Sigmoid colon (tissue), 7 donors: ENCODE measurements around the gene XPA. TPM values are rescaled to one million over a fixed set of nuclear protein-coding genes. Genes with fewer than 3 reads are reported as not detected.

Source experiments
- DNase-seq: peaks from one replicate; pipeline ENCODE4 v3.0.0-alpha.2; 2019
- H3K27ac ChIP-seq, 4 donors: fragments of 200-600 bp; sonication (generic); one replicate each; pipeline ENCODE4 v1.5.1; 2016 to 2019; ENCODE audit warnings: mild to moderate bottlenecking in 1 of 4
- H3K27me3 ChIP-seq, 3 donors: fragments of 200-600 bp; sonication (generic); one replicate each; pipeline ENCODE4 v1.5.1; 2019; ENCODE audit warnings: mild to moderate bottlenecking in 1 of 3
- H3K36me3 ChIP-seq, 4 donors: fragments of 200-600 bp; sonication (generic); one replicate each; pipeline ENCODE4 v1.5.1; 2016 to 2019
- H3K4me1 ChIP-seq, 4 donors: fragments of 200-600 bp; sonication (generic); one replicate each; pipeline ENCODE4 v1.5.1; 2017 to 2019
- H3K4me3 ChIP-seq, 4 donors: fragments of 200-600 bp; sonication (generic); one replicate each; pipeline ENCODE4 v1.5.1; 2017 to 2019; ENCODE audit warnings: mild to moderate bottlenecking in 2 of 4, moderate library complexity in 1 of 4
- H3K9me3 ChIP-seq, 4 donors: fragments of 200-600 bp in 3 of 4; sonication (generic) in 3 of 4; one replicate each; pipeline versions ENCODE4 v1.5.1 to v1.6.1; 2013 to 2019
- EP300 ChIP-seq, 4 donors: sonication (generic); formaldehyde crosslinking; IDR thresholded peaks; one replicate each; pipeline ENCODE4 v1.6.1; 2017; ENCODE audit warnings: antibody characterized with exemption in 4 of 4
- POLR2A ChIP-seq, 2 donors: fragments of 450-650 bp; IDR thresholded peaks; one replicate each; pipeline ENCODE4 v1.6.1; 2016; ENCODE audit warnings: antibody characterized with exemption in 2 of 2, mild to moderate bottlenecking in 2 of 2, moderate library complexity in 2 of 2
- POLR2AphosphoS5 ChIP-seq, 4 donors: sonication (generic); formaldehyde crosslinking; IDR thresholded peaks; one replicate each; pipeline ENCODE4 v1.6.1; 2017; ENCODE audit warnings: antibody characterized with exemption in 4 of 4
- WGBS, 2 donors: extraction: QIAGEN DNeasy Blood & Tissue Kit; methylation state at CpG; one replicate each; pipeline ENCODE4 v1.1.7; 2013; 5-methylcytosine and 5-hydroxymethylcytosine counted together
- intact Hi-C: fragments of 100-400 bp; cut with DNase I; formaldehyde crosslinking; loops from one replicate; pipeline ENCODE4 v1.15.1; 2023
- polyA plus RNA-seq, 3 donors: library from polyadenylated mRNA; stranded (reverse); fragments of 200-250 nt; gene quantifications; one replicate each; pipeline ENCODE4 v1.2.3, GENCODE V29; 2013
- total RNA-seq, 4 donors: library from RNA; depleted of rRNA; stranded (reverse); fragments of >200 nt; gene quantifications; one replicate each; pipeline ENCODE4 v1.1.0, GENCODE V29; 2016
- TF ChIP-seq, protein P1 (sequence below), 4 experiments: fragments of 450-650 bp in 3 of 4; fragments of 200-600 bp in 1 of 4; IDR thresholded peaks; one replicate each; pipeline ENCODE4 v1.5.1; 2016 to 2019; ENCODE audit warnings: antibody characterized with exemption in 4 of 4, mild to moderate bottlenecking in 3 of 4, moderate library complexity in 2 of 4
- donor health status: healthy with polysubstance abuse.
- donor health status: Bipolar disorder and iron deficiency.
- donor health status: healthy.

Gene XPA
- total and polyA plus RNA-seq, 7 donors = 8.8 to 33.2 (median 21.7) TPM

- H3K4me1 ChIP-seq = no peaks in the 10 kb centered on the region
- peaks cover 0 to 4% (median 0%) of the 10 kb centered on the region in 4 donors for H3K9me3 ChIP-seq
- TF ChIP-seq POLR2AphosphoS5 (IDR thresholded peaks at IDR 0.05) = no peak
- TF ChIP-seq EP300 (IDR thresholded peaks at IDR 0.05) = no peak
- no peak for TF ChIP-seq POLR2A (IDR thresholded peaks at IDR 0.05)
- TF ChIP-seq, protein P1, sequence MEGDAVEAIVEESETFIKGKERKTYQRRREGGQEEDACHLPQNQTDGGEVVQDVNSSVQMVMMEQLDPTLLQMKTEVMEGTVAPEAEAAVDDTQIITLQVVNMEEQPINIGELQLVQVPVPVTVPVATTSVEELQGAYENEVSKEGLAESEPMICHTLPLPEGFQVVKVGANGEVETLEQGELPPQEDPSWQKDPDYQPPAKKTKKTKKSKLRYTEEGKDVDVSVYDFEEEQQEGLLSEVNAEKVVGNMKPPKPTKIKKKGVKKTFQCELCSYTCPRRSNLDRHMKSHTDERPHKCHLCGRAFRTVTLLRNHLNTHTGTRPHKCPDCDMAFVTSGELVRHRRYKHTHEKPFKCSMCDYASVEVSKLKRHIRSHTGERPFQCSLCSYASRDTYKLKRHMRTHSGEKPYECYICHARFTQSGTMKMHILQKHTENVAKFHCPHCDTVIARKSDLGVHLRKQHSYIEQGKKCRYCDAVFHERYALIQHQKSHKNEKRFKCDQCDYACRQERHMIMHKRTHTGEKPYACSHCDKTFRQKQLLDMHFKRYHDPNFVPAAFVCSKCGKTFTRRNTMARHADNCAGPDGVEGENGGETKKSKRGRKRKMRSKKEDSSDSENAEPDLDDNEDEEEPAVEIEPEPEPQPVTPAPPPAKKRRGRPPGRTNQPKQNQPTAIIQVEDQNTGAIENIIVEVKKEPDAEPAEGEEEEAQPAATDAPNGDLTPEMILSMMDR (IDR thresholded peaks at IDR 0.05) = no peak
- no peak overlapping the region for H3K27ac ChIP-seq
- no peaks in the 10 kb centered on the region for H3K27me3 ChIP-seq
- no peak for DNase-seq
- no peak overlapping the region for H3K4me3 ChIP-seq
- WGBS, 2 donors = 82 to 85% methylated on average over 5 of the region's 5 CpGs
- intact Hi-C loops = no loop called here
- no peaks in the 10 kb centered on the region for H3K36me3 ChIP-seq
Observed at GRCh38 chr9:97726716-97727115, 29.6 kb upstream of the XPA start.

- no peaks in the 10 kb centered on the region for H3K36me3 ChIP-seq
- TF ChIP-seq, protein P1 (IDR thresholded peaks at IDR 0.05) = no peak
- TF ChIP-seq EP300 (IDR thresholded peaks at IDR 0.05) = no peak
- no peak for TF ChIP-seq POLR2A (IDR thresholded peaks at IDR 0.05)
- TF ChIP-seq POLR2AphosphoS5 (IDR thresholded peaks at IDR 0.05) = no peak
- H3K4me3 ChIP-seq = no peak overlapping the region
- WGBS, 2 donors = 72 to 73% methylated on average over 2 of the region's 2 CpGs
- intact Hi-C loops = no loop called here
- H3K27ac ChIP-seq = no peak overlapping the region
- no peaks in the 10 kb centered on the region for H3K27me3 ChIP-seq
- H3K9me3 ChIP-seq = no peaks in the 10 kb centered on the region
- DNase-seq = no peak
- no peaks in the 10 kb centered on the region for H3K4me1 ChIP-seq
Observed at GRCh38 chr9:97723819-97724218, 26.7 kb upstream of the XPA start.

DNA sequence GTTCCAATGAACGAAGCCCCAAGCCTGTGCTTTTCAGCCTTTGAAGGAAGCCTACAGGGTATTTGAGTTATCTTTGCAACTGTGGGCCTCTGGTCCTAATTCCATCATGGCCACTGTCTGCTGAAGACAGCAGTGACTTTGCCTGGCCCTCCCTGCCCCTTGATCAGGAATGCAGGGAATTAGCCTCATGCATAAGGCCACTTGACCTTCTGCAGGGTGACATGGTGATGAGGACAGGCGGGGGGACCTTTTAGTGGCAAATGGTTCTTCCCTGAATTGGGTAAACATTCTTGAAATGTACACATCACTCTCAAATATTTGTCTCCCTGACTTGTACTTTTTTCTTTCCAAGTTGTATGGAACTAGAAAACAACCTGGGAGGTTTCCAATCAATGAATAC, 25.2 kb upstream of the XPA start:
- no peak for TF ChIP-seq POLR2AphosphoS5 (IDR thresholded peaks at IDR 0.05)
- TF ChIP-seq POLR2A (IDR thresholded peaks at IDR 0.05) = no peak
- no peak for TF ChIP-seq EP300 (IDR thresholded peaks at IDR 0.05)
- TF ChIP-seq, protein P1 (IDR thresholded peaks at IDR 0.05) = no peak
- 54 to 79% methylated on average over 2 of the region's 2 CpGs for WGBS, 2 donors
- Histone ChIP-seq H3K27ac (no peak overlapping the region), H3K4me3 (no peak overlapping the region), H3K27me3 (no peaks in the 10 kb centered on the region), H3K36me3 (no peaks in the 10 kb centered on the region), H3K4me1 (no peaks in the 10 kb centered on the region), H3K9me3 (no peaks in the 10 kb centered on the region)
- intact Hi-C loops = no loop called here
- no peak for DNase-seq

DNA sequence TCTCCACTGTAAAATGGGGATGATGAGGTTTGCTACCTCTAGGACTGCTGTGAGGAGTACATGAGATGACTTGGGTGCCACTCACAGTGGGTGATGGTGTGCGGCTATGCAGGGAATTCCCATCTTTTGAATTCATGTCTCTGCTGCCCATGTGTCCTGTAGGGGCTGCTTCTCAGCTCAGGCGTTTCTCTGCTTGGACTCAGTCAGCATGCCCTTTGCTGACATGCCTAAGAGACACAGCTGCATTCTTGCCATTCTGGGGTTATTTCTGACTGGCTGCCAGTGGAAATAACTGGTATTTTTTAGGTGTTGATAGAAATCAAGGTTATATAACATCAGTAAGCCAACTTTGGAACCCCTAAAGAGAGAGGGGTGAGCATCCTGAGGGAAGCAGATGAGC, 24.3 kb upstream of the XPA start:
- H3K27ac ChIP-seq = no peak overlapping the region
- no peaks in the 10 kb centered on the region for H3K4me1 ChIP-seq
- H3K4me3 ChIP-seq = no peak overlapping the region
- intact Hi-C loops = no loop called here
- TF ChIP-seq, protein P1 (IDR thresholded peaks at IDR 0.05) = no peak
- TF ChIP-seq POLR2AphosphoS5 (IDR thresholded peaks at IDR 0.05) (no peak), POLR2A (IDR thresholded peaks at IDR 0.05) (no peak), EP300 (IDR thresholded peaks at IDR 0.05) (no peak)
- no peaks in the 10 kb centered on the region for H3K27me3 ChIP-seq
- 86 to 87% methylated on average over 2 of the region's 2 CpGs for WGBS, 2 donors
- DNase-seq = no peak
- no peaks in the 10 kb centered on the region for H3K9me3 ChIP-seq
- H3K36me3 ChIP-seq = no peaks in the 10 kb centered on the region

- intact Hi-C loops = no loop called here
- 76 to 78% methylated on average over 3 of the region's 3 CpGs for WGBS, 2 donors
- H3K9me3 ChIP-seq = no peaks in the 10 kb centered on the region
Observed at GRCh38 chr9:97717866-97718265, 20.7 kb upstream of the XPA start.

More at GRCh38 chr9:97717866-97718265, 20.7 kb upstream of the XPA start:
- H3K27ac ChIP-seq = no peak overlapping the region
- no peak for DNase-seq
- TF ChIP-seq, protein P1 (IDR thresholded peaks at IDR 0.05) = no peak
- TF ChIP-seq POLR2AphosphoS5 (IDR thresholded peaks at IDR 0.05) = no peak
- TF ChIP-seq EP300 (IDR thresholded peaks at IDR 0.05) = no peak
- no peak for TF ChIP-seq POLR2A (IDR thresholded peaks at IDR 0.05)
- H3K4me1 ChIP-seq = no peaks in the 10 kb centered on the region
- H3K36me3 ChIP-seq = no peaks in the 10 kb centered on the region
- no peak overlapping the region for H3K4me3 ChIP-seq
- no peaks in the 10 kb centered on the region for H3K27me3 ChIP-seq
